Fibroblast of pulmonary artery (primary cell): Measurements from ENCODE around the gene DNAH10.

ENCODE experiments used
- DNase-seq: peaks from one replicate; pipeline ENCODE4 v3.0.0-alpha.2; 2010; ENCODE audit warnings: low read depth
- H3K4me3 ChIP-seq: replicated peaks from 2 replicates; pipeline ENCODE4 v1.5.1; 2011; ENCODE audit warnings: low read depth, mild to moderate bottlenecking, control low read depth, low read length, moderate library complexity
- TF ChIP-seq, protein P1 (sequence below): IDR thresholded peaks from 2 replicates; pipeline ENCODE4 v1.5.1; 2011; ENCODE audit warnings: mild to moderate bottlenecking, control low read depth, low read length, inconsistent platforms; ENCODE audit errors: missing control alignments

The DNAH10 gene

GRCh38 chr12:123754041-123754772 is 7.9 kb upstream of the DNAH10 start:
- TF ChIP-seq, protein P1, sequence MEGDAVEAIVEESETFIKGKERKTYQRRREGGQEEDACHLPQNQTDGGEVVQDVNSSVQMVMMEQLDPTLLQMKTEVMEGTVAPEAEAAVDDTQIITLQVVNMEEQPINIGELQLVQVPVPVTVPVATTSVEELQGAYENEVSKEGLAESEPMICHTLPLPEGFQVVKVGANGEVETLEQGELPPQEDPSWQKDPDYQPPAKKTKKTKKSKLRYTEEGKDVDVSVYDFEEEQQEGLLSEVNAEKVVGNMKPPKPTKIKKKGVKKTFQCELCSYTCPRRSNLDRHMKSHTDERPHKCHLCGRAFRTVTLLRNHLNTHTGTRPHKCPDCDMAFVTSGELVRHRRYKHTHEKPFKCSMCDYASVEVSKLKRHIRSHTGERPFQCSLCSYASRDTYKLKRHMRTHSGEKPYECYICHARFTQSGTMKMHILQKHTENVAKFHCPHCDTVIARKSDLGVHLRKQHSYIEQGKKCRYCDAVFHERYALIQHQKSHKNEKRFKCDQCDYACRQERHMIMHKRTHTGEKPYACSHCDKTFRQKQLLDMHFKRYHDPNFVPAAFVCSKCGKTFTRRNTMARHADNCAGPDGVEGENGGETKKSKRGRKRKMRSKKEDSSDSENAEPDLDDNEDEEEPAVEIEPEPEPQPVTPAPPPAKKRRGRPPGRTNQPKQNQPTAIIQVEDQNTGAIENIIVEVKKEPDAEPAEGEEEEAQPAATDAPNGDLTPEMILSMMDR: no peak
- H3K4me3 ChIP-seq: no peak overlapping the region
- DNase-seq: no peak

DNA sequence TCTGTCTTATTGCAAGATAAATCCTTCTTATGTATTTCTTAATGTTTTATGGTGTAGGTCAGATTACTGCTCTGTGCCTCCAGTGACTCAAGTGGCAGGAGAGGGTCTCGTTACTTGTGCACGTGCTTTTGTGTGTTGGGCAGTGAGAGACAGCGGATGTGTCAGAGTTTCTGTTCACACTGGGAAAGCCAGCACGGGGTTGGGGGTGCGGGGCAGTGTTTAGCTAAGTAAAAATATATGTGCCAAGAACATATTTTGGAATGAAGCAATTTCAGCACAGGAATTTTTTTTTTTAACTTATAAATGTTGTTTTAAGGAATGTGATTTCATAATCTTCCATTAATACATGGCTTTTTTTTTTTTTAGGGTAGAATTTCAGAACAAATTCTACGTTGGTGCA is 4.5 kb upstream of the DNAH10 start:
- H3K4me3 ChIP-seq: no peak overlapping the region
- DNase-seq: peak; percentile 76
- TF ChIP-seq, protein P1: no peak

DNA sequence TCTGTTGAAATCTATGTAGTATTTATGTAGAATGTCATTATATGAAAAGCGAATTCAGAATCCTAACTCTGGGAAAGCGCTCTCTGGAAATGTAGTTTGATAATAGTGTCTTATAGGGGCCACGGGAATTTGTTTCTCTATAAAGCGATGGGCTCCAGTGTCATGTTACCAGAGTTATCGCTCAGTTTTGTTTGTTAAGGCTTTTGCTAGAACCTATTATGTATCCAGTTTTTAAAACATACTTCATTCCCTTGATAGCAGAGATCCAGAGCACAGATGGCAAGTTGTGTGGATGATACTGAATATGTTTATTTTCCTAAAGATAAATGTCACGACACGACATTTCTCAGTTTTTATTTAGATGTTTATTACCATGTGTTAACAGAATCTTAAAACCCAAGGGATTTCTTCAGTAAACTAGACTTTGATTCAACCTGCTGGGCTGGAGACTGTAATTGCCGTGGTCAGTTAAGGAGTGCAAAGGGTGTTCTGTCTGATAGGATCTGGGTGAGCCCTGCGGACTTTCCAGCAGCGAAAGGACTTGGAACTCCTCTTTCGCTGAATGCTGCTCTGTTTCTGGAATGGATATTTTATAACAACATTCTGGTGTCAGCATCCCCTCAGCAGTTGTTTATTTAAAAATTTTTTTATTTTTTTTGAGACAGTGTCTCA is 1.7 kb upstream of the DNAH10 start:
- no peak for DNase-seq
- TF ChIP-seq, protein P1: no peak
- H3K4me3 ChIP-seq: no peak overlapping the region

- TF ChIP-seq, protein P1: no peak
- no peak overlapping the region for H3K4me3 ChIP-seq
- no peak for DNase-seq
These were observed 583 bp downstream of the DNAH10 start for GRCh38 chr12:123762715-123763052.

GRCh38 chr12:123763093-123763492 is 992 bp downstream of the DNAH10 start:
- no peak overlapping the region for H3K4me3 ChIP-seq
- TF ChIP-seq, protein P1: no peak
- DNase-seq: no peak

- no peak for DNase-seq
- TF ChIP-seq, protein P1: no peak
These were observed 2.0 kb downstream of the DNAH10 start for GRCh38 chr12:123764109-123764508.

GRCh38 chr12:123765504-123766035 is 3.5 kb downstream of the DNAH10 start:
- DNase-seq: no peak
- TF ChIP-seq, protein P1: no peak
- no peak overlapping the region for H3K4me3 ChIP-seq

More at GRCh38 chr12:123764109-123764508, 2.0 kb downstream of the DNAH10 start:
- no peak overlapping the region for H3K4me3 ChIP-seq
